Measurements from ENCODE around the gene CXXC5. TPM values are rescaled to one million over a fixed set of nuclear protein-coding genes. Genes with fewer than 3 reads are reported as not detected.

Gene CXXC5
- total RNA-seq, 1 experiment from 2014 or later, result 85.0 TPM

- Histone ChIP-seq H3K27me3 (ENCODE audit: control insufficient read depth, insufficient read depth, low read length) (no peaks in the 10 kb centered on the region), H3K27ac (ENCODE audit: low read length) (no peak overlapping the region), H3K4me3 (ENCODE audit: low read depth in 2 of 2, low read length in 2 of 2) (peak overlapping the region in 1 of 2 experiments; percentile 5; a peak in 1 of 4 replicates), H3K9me3 (ENCODE audit: control insufficient read depth, insufficient read depth, low read depth, low read length) (no peaks in the 10 kb centered on the region), H3K36me3 (ENCODE audit: control insufficient read depth, insufficient read depth, low read length) (no peaks in the 10 kb centered on the region), H3K4me1 (ENCODE audit: control insufficient read depth, insufficient read depth, low read length) (peaks cover 26% of the 10 kb centered on the region)
- intact Hi-C loops (cut with micrococcal nuclease; ENCODE audit: unreplicated experiment) (no loop called here), in situ Hi-C loops (cut with HindIII; ENCODE audit: low pct_unique_long_range_greater_than_20kb, low sequenced_read_pairs) (no loop called here)
- ATAC-seq, result no peak
- CTCF ChIA-PET, result no interaction called here
- TF ChIP-seq CTCF (IDR thresholded peaks at IDR 0.05) (no peak), POLR2AphosphoS5 (IDR thresholded peaks at IDR 0.05; ENCODE audit: low read depth, low read length) (no peak), TCF7L2 (IDR thresholded peaks at IDR 0.05; ENCODE audit: low read depth, low read length) (no peak), SIN3A (IDR thresholded peaks at IDR 0.05; ENCODE audit: borderline replicate concordance, insufficient read depth, low read depth, low read length) (no peak)
- TF ChIP-seq, protein P1, sequence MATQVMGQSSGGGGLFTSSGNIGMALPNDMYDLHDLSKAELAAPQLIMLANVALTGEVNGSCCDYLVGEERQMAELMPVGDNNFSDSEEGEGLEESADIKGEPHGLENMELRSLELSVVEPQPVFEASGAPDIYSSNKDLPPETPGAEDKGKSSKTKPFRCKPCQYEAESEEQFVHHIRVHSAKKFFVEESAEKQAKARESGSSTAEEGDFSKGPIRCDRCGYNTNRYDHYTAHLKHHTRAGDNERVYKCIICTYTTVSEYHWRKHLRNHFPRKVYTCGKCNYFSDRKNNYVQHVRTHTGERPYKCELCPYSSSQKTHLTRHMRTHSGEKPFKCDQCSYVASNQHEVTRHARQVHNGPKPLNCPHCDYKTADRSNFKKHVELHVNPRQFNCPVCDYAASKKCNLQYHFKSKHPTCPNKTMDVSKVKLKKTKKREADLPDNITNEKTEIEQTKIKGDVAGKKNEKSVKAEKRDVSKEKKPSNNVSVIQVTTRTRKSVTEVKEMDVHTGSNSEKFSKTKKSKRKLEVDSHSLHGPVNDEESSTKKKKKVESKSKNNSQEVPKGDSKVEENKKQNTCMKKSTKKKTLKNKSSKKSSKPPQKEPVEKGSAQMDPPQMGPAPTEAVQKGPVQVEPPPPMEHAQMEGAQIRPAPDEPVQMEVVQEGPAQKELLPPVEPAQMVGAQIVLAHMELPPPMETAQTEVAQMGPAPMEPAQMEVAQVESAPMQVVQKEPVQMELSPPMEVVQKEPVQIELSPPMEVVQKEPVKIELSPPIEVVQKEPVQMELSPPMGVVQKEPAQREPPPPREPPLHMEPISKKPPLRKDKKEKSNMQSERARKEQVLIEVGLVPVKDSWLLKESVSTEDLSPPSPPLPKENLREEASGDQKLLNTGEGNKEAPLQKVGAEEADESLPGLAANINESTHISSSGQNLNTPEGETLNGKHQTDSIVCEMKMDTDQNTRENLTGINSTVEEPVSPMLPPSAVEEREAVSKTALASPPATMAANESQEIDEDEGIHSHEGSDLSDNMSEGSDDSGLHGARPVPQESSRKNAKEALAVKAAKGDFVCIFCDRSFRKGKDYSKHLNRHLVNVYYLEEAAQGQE (IDR thresholded peaks at IDR 0.05; ENCODE audit: insufficient read depth in 1 of 2, low read depth in 2 of 2, low read length in 1 of 2), result no peak
- POLR2A ChIA-PET, result no interaction called here
- DNase-seq (ENCODE audit: low read depth, low spot score), result no peak
- no TSS peak for BruUV-seq (replicated peaks)
Measured at GRCh38 chr5:139709582-139710318, 61.6 kb downstream of the CXXC5 start.

DNA sequence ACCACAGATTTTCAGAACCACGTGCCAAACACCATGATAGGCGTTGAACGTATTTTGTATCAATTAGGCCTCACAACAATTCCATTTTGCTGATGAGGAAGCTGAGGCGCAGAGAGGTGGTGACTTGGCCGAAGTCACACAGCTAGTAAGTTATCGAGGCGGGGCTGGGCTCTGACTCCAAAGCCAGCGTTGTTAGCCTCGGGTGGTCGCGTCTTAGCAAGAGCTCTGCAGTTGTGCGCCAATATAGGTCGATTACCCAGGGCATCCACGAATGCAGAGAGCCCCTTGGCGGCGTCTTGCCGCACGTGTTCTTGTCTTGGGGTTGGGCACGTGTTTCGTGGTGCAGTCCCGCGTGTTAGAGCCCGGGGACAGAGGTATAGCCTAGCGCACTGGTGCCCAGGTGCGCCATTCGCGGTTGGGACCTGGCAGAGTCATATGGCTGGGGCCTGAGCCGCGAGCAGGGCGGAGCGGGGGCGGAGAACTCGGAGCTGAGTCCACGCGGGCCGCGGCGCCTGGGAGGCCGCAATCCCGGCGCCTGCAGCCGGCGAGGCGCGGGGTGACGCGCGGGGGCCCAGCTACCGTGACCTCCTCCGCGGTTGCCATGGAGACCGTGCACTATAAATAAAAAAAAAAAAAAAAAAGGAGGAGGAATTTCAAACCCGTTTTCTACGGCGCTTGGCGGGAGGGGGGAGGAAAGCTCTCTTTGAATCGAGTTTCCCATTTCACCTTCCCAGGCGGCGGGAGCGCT, 62.3 kb downstream of the CXXC5 start:
- Histone ChIP-seq H3K4me1 (ENCODE audit: control insufficient read depth, insufficient read depth, low read length) (peaks cover 26% of the 10 kb centered on the region), H3K36me3 (ENCODE audit: control insufficient read depth, insufficient read depth, low read length) (no peaks in the 10 kb centered on the region), H3K9me3 (ENCODE audit: control insufficient read depth, insufficient read depth, low read depth, low read length) (no peaks in the 10 kb centered on the region), H3K27ac (ENCODE audit: low read length) (0 out of 2 replicates have a peak overlapping the region, but pooled peaks have one; percentile 17), H3K27me3 (ENCODE audit: control insufficient read depth, insufficient read depth, low read length) (no peaks in the 10 kb centered on the region), H3K4me3 (ENCODE audit: low read depth in 2 of 2, low read length in 2 of 2) (peak overlapping the region; percentile 57 to 62)
- TF ChIP-seq POLR2AphosphoS5 (IDR thresholded peaks at IDR 0.05; ENCODE audit: low read depth, low read length) (no peak), SIN3A (IDR thresholded peaks at IDR 0.05; ENCODE audit: borderline replicate concordance, insufficient read depth, low read depth, low read length) (0 out of 2 replicates have a peak, but pooled peaks have one; percentile 37)
- TF ChIP-seq, protein P1 (IDR thresholded peaks at IDR 0.05; ENCODE audit: insufficient read depth in 1 of 2, low read depth in 2 of 2, low read length in 1 of 2), result no peak
- BruUV-seq (replicated peaks), result no TSS peak
- intact Hi-C loops (cut with micrococcal nuclease; ENCODE audit: unreplicated experiment) (no loop called here), in situ Hi-C loops (cut with HindIII; ENCODE audit: low pct_unique_long_range_greater_than_20kb, low sequenced_read_pairs) (no loop called here)
- ATAC-seq, result peak; percentile 53
- DNase-seq (ENCODE audit: low read depth, low spot score), result no peak
- CTCF ChIA-PET, result interaction anchor here (0.7 to 1.1 kb wide), 4 partner anchors 9 to 62 kb away, joined by 3 to 7 read pairs (median 4); partner anchors contain the start of gene CXXC5
- POLR2A ChIA-PET, result interaction anchor here (0.6 kb wide), 3 partner anchors 11 to 228 kb away, joined by 3 to 6 read pairs (median 4); partner anchors contain the start of gene STING1

Measured in Panc1 (cell line).